Activated CD4-positive, alpha-beta T cell treated with anti-CD3 and anti-CD28 coated beads for 4 hours (primary cell): Measurements from ENCODE around the gene CCDC78.

Experiments
- DNase-seq, 2 donors: peaks; one replicate each; pipeline ENCODE4 v3.0.0-alpha.2; 2020

The CCDC78 gene

GRCh38 chr16:722835-723633 lies 3.2 kb downstream of the CCDC78 start:
- no peak for DNase-seq

DNA sequence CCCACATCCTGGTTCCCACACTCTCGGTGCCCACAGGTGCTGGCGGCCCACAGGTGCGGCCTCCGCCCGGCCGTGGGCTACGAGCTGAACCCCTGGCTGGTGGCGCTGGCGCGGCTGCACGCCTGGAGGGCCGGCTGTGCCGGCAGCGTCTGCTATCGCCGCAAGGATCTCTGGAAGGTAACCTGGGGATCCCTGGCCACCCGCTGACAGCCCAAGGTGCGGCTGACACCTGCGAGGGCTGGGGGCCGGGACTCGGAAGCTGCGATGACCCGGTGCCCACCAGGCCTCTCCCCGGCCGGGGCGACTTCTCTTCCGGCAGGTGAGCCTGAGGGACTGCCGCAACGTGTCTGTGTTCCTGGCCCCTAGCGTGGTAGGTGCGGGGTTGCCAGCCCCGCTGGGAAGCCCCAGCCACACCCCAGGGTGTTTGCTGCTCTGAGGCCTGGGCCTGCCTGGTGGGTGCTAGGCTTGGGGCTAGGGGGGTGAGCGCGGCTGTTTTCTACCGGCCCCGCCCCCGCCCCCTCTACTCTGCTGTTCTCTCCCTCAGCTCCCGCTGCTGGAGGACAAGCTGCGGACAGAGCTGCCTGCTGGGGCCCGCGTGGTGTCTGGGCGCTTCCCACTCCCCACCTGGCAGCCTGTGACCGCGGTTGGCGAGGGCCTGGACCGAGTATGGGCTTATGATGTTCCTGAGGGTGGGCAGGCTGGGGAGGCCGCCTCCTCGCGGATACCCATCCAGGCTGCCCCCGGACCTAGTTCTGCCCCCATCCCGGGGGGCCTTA lies 4.3 kb downstream of the CCDC78 start:
- DNase-seq, result no peak

DNA sequence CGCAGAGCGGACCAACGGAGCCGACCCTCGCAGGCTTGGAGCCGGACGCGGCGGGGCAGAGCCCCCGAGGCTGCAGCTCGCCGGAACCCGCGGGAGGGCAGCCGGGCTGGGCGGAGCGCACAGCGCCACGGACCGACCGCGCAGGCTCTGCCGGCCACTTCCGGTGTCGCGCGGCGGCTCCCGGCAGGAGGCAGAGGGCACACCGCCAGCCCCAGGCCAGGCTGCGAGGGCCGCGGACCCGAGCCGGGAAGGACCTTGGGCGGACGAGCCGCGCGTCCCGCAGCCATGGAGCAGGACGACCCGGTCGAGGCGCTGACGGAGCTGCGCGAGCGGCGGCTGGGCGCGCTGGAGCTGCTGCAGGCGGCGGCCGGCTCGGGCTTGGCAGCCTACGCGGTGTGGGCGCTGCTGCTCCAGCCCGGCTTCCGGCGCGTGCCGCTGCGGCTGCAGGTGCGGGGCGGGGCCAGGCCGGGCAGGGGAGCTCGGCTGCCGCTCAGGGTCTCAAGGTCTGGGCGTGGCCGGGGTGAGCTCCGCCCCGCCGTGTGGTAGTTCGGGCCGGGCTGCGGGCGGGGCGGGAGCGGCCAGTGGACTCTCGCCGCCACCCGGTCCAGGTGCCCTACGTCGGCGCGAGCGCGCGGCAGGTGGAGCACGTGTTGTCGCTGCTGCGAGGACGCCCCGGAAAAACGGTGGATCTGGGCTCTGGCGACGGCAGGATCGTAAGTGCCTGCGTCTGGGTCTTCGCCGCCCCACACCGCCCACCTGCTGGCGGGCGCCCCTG lies 5.1 kb downstream of the CCDC78 start, which contains the start of gene ANTKMT:
ANTKMT (plus strand) TSS at position 157 of the 775 bp plus-strand sequence; CDS start at position 286, 129 bp downstream.
- DNase-seq, result peak; percentile 44 to 65

DNA sequence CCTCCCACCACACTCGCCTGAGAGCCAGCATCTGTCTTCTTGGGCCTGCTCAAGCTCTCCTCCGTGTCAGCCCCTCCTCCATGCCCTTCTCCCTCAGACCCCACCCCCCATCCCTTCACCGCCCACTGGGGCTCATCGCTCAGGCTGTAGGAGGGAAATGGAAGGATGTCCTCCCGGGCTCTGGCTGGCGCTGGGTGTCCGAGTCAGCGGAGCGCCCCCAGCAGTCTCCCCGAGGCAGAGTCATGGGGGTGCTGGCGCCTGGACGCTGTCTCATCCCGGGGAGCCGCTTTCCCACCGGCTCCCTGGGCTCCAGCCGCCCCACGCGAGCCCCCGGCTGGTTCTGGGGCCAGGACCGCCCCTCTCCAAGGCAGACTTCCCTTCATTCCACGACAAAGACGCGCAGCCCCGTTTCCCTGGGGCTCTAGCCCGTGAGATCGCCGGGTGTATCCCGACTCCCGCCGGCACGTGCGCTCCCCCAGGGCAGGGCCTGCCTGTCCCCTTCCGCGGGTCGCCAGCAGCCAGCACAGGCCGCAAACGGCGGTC lies 5.7 kb downstream of the CCDC78 start:
- DNase-seq, result peak; percentile 31 to 35

DNA sequence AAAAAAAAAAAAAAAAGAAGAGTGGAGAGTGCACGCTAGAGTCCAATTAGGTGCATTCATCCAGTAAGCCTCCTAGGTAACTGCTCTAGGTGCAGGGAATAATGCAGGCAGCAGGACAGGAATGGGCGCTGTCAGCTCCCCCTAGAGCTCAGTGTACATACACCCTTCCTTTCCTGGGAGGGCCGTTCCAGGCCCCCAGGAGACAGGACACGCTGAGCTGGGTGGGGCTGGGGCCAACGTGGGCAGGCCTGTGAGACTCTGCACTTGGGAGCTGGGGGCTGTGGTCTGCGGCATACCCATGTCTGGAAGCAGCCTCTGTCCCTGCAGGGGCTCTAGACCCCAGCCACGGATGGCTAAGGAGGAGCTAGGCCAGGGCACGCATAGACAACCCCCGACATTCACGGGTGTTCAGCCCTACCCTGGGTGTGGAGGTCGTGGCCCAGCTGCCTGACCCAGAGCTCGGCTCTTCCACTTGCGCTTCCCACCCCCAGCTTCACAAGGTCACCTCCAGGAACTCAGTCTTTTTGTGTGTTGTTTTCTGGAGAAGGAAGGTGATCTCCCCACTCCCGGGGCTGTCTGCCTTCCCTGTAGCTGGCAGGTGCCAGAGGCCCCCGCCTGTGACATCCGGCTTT lies 6.3 kb downstream of the CCDC78 start:
- no peak for DNase-seq

DNA sequence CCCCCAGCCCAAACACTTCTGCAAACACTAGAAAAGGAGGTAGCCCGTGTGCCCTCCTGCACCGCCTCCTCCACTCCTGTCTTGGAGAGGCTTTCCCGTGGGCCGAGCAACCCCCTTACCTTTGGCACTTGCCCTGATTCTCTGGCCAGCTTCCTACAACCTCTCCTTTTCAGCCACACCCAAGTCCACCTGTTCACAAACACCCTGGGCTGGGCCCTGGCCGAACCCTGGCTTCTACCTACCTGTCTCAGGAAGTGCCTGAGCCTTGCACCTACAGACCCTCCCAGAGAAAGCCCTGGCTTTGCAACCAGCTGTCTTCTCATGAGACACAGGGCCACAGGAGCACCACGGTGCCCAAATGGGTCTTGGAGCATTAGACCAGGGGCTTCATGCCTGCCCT lies 7.3 kb downstream of the CCDC78 start:
- no peak for DNase-seq

DNA sequence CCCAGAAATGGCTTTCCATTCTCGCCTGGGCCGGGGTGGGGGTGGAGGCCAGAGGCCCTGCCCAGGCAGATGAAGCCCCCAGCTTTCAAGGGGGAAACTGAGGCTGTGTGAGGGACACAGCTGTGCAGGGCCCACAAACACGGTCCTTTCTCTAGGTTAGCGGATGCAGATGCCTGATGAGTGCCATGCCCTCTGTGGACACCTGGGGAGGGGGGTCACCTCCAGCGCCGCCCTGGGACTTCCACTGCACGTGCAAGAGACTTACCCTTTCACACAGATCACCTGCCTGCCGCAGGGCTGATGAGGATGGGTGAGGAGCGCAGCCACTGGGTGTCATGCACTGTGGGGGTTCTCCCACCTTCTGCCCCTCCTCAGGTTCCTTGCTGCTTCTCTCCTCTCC lies 7.9 kb downstream of the CCDC78 start:
- DNase-seq, result no peak

GRCh38 chr16:717450-718245 lies 8.6 kb downstream of the CCDC78 start:
- no peak for DNase-seq

- DNase-seq, result no peak
Measured at GRCh38 chr16:716768-717325, 9.4 kb downstream of the CCDC78 start.

GRCh38 chr16:716200-716568 lies 10.1 kb downstream of the CCDC78 start:
- DNase-seq, result no peak

DNA sequence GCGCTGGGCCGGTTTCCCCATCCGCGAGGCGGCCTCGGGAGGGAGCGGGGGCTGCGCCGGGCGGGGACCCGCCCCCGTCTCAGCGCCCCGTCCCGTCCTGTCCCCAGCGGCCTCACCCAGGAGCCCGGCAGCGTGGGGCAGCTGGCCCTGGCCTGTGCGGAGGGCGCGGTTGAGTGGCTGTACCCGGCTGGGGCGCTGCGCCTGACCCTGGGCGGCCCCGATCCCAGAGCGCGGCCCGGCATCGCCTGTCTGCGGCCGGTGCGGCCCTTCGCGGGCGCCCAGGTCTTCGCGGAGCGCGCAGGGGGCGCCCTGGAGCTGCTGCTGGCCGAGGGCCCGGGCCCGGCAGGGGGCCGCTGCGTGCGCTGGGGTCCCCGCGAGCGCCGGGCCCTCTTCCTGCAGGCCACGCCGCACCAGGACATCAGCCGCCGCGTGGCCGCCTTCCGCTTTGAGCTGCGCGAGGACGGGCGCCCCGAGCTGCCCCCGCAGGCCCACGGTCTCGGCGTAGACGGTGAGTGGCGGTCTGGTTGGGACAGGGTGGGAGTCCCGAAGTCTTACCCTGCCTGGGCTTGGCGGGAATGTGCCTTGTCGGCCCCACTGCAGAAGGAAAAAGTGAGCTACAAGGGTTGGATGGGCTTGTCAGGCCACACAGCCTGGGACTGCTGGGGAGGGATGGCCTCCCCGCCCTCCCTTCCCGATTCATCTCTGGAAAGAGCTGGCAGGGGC lies 10.6 kb downstream of the CCDC78 start:
- no peak for DNase-seq

- peak; percentile 89 to 90 for DNase-seq
Measured at GRCh38 chr16:714558-715476, 11.4 kb downstream of the CCDC78 start, which contains the start of gene METRN. TSS of gene METRN (plus strand) at chr16:715118. CDS start at chr16:715290, 172 bp downstream.

DNA sequence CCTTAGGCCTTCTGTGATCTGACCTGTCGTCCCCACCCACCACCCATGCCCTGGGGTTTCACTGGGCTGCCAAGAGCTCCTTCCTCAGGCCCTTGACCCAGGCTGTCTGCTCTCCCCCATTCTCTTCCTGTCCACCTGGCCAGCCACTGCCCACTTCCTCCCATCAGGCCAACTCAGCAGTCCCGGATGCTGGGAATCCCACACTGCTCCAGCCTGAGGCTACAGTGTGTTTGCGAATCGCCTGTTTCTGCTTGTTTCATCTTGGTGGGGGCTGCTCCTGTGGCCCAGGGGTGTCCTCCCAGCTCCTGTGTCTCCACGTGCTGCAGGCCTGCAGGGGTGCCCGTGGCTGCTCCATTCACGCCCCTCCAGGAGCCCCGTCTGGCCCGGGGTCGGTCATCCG lies 12.2 kb downstream of the CCDC78 start:
- DNase-seq, result no peak

DNA sequence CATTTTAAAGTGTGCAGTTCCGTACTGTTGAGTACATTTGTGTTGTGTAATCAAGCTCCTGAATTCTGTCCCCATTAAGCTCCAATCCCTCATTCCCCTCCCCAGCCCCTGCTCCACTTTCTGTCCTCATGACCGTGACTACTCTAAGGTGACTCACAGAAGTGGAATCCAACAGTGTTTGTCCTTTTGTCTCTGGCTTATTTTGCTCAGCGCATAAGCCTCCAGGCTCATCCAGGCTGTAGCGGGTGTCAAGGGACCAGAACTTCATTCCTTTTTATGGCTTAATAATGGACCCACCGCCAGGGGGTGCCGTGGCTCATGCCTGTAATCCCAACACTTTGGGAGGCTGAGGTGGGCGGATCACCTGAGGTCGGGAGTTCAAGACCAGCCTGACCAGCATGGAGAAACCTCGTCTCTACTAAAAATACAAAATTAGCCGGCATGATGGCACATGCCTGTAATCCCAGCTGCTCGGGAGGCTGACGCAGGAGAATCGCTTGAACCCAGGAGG lies 13.4 kb downstream of the CCDC78 start:
- DNase-seq, result peak; percentile 36 to 53

DNA sequence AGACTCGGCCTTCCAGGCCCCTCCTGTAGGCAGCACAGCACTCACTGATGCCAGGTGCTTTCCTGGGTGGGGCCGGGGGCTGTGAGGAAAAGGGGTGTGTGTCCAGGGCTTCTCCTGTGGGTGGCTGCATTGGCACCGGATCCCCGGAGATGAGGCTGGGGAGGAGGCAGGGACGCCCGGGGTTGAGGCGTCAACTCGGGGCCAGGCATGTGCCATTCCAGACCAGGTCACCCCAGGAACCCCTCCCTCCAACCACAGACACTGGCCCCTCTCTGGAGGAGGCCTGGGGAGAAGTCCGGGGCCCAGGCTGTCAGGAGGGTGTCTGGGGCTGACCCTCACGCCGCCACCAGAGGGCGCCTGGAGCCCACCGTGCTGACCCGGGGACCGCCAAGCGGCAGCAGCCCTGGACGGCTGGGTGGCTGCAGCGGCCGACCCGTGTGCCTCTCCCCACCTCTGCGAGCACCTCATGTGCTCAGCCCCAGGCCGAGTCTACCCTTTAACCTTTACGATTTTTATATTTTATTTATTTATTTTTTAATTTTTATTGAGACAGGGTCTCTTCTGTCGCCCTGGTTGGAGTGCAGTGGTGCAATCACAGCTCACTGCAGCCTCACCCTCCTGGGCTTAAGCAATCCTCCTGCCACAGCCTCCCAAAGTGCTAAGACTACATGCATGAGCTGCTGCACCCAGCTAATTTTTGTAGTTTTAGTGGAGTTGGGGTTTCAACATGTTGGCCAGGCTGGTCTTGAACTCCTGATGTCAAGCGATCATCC lies 14.5 kb downstream of the CCDC78 start:
- DNase-seq, result peak; percentile 75 to 79

DNA sequence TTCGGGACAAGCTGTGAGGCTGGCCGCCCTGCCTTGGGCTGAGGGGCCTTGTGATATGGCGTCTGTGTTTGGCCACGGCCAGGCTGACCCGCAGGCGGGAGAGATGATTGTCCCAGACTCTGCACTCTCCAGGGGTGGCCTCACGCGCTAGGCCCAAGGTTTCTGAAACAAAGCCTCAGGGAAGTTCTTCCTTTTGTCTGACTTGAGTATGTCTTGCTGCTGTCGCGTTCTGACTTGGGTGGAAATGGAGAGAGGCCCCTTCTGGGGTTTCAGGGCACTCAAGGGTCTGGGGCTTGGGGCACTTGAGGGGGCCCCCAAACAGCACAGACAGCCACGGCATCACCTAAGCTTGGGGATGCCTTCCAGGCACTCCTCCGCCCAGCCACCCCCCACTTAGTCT lies 15.2 kb downstream of the CCDC78 start:
- DNase-seq, result no peak

GRCh38 chr16:710500-711075 lies 15.7 kb downstream of the CCDC78 start:
- no peak for DNase-seq
